ACC112 (cell line): ENCODE measurements around the gene TECR.
"Not testable (repeated sequence)": the region's sequence is repeated elsewhere in the genome, so short reads cannot be mapped to it uniquely, and the experiment has no call there.

ENCODE experiments used
- H2AFZ ChIP-seq: fragments of 200-600 bp; sonication (generic); one replicate; pipeline ENCODE4 v1.6.0; 2017; ENCODE audit warnings: antibody characterized with exemption, low read length; ENCODE audit not compliant: unreplicated experiment
- H3K27ac ChIP-seq: fragments of 200-600 bp; sonication (generic); 2 replicates; pipeline ENCODE4 v1.5.1; 2014; ENCODE audit warnings: low read depth, mild to moderate bottlenecking, antibody characterized with exemption, low read length, moderate library complexity
- H3K27me3 ChIP-seq: fragments of 200-600 bp; sonication (generic); 2 replicates; pipeline ENCODE4 v1.6.1; 2014; ENCODE audit warnings: mild to moderate bottlenecking, antibody characterized with exemption, low read length, moderate library complexity, mixed read lengths; ENCODE audit not compliant: insufficient read depth
- H3K36me3 ChIP-seq: fragments of 200-600 bp; sonication (generic); 2 replicates; pipeline ENCODE4 v1.6.1; 2016; ENCODE audit warnings: mild to moderate bottlenecking, antibody characterized with exemption, low read length, moderate library complexity, mixed read lengths; ENCODE audit not compliant: insufficient read depth
- H3K4me1 ChIP-seq: fragments of 200-600 bp; sonication (generic); one replicate; pipeline ENCODE4 v1.6.1; 2016; ENCODE audit warnings: low read length, mixed read lengths; ENCODE audit not compliant: insufficient read depth, unreplicated experiment, control insufficient read depth
- H3K4me3 ChIP-seq: fragments of 200-600 bp; sonication (generic); 2 replicates; pipeline ENCODE4 v1.5.1; 2014; ENCODE audit warnings: mild to moderate bottlenecking, low read depth, low read length
- H3K79me2 ChIP-seq: fragments of 200-600 bp; sonication (generic); one replicate; pipeline ENCODE4 v1.6.0; 2016; ENCODE audit warnings: low read length; ENCODE audit not compliant: control insufficient read depth, unreplicated experiment, insufficient read depth

Gene TECR

DNA sequence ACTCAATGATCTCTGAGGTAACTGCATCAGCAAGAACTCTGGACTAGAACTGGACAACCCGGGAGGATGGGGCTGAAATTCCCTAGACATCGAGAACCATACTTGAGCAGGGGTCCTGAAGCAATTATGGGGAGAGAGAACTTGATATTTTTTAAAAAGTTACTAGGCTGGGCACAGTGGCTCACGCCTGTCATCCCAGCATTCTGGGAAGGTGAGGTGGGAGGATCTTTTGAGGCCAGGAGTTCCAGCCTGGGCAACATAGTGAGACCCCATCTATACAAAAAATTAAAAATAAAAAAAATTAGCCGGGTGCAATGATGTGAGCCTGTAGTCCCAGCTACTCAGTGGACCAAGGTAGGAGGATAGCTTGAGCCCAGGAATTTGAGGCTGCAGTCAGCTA is 8.9 kb upstream of the TECR start:
- no peaks in the 10 kb centered on the region for H3K27me3 ChIP-seq
- peak overlapping the region; percentile 64 for H3K27ac ChIP-seq
- H3K4me3 ChIP-seq: no peak overlapping the region
- no peak overlapping the region for H2AFZ ChIP-seq
- H3K4me1 ChIP-seq: peaks cover 22% of the 10 kb centered on the region
- peaks cover 25% of the 10 kb centered on the region for H3K79me2 ChIP-seq
- peaks cover 9% of the 10 kb centered on the region; the same call in 1 of the 2 replicates for H3K36me3 ChIP-seq

DNA sequence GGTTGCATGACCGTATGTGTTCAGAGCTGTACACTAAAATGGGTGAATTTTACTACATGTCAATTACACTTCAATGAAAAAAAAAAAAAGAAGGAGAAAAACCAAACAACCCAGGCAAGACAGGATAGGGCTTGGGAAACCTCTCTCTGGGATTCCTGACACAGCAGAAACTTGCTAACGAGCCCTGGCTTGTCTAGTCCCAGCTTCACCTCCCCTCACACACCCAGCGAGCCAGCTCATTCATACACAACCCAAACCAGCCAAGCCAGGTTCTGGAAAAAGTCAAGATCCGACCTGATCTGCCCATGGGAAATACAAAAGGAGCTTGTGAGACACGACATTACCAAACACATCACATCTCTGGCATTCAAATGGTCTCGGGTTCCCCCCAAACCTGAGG is 3.7 kb upstream of the TECR start:
- H3K79me2 ChIP-seq: peaks cover 8% of the 10 kb centered on the region
- no peak overlapping the region for H3K4me3 ChIP-seq
- H2AFZ ChIP-seq: no peak overlapping the region
- H3K36me3 ChIP-seq: no peaks in the 10 kb centered on the region
- no peak overlapping the region for H3K27ac ChIP-seq
- H3K4me1 ChIP-seq: peaks cover 11% of the 10 kb centered on the region
- H3K27me3 ChIP-seq: no peaks in the 10 kb centered on the region

DNA sequence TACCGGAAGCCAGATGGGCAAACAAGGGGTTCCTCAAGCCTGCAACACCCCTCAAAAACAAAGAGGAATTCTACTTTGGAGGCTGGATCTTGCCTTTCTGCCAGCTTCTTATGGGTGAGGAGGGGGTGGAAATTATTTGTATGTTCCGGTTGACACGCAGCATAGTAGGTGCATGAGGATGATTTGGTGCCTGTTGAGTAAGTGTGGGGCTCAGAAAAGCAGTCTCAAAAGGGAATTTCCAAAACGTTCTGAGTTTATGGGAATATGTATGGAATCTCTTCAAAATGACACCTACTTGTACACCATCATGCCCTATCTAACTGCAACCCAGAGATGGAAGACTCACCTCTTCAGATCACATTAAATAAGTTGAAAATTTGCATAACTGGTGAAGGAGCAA is 3.0 kb upstream of the TECR start:
- no peak overlapping the region for H3K4me3 ChIP-seq
- H3K27me3 ChIP-seq: no peaks in the 10 kb centered on the region
- H3K79me2 ChIP-seq: peaks cover 13% of the 10 kb centered on the region
- peaks cover 12% of the 10 kb centered on the region for H3K4me1 ChIP-seq
- no peak overlapping the region for H3K27ac ChIP-seq
- no peak overlapping the region for H2AFZ ChIP-seq
- H3K36me3 ChIP-seq: no peaks in the 10 kb centered on the region

DNA sequence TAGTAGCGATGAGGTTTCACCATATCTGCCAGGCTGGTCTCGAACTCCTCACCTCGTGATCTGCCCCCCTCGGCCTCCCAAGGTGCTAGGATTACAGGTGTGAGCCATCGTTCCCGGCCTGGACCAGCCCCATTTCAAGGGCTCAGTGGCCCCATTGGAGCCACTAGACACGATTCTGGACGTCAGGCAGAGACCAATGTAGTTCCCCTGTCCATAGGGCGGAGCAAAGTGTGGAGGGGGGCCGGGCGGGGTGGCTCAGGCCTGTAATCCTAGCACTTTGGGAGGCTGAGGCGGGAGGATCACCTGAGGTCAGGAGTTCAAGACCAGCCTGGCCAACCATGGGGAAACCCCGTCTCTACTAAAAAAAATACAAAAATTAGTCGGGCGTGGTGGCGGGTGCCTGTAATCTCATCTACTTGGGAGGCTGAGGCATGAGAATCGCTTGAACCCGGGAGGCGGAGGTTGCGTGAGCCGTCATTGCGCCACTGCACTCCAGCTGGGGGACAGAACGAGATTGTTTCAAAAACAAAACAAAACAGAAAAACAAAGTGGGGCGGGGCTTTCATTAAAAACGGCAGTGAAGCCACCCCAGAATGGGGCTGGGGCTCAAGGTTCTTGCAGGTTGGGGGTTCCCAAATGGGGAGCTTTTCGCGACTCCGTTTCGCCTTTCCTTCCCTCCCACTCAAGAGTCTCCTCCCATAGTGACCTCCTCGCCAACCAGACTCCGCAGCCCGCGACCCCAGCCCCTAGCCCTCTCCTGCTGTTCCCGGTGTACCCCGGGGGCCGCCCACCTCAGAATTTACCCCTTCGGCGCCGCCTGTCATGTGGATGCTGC is 758 bp upstream of the TECR start:
- H3K27ac ChIP-seq: no peak overlapping the region
- H3K36me3 ChIP-seq: no peaks in the 10 kb centered on the region
- no peaks in the 10 kb centered on the region for H3K27me3 ChIP-seq
- H3K79me2 ChIP-seq: peaks cover 16% of the 10 kb centered on the region
- H3K4me3 ChIP-seq: peak overlapping the region; percentile 100
- peaks cover 12% of the 10 kb centered on the region for H3K4me1 ChIP-seq
- H2AFZ ChIP-seq: peak overlapping the region; percentile 93

DNA sequence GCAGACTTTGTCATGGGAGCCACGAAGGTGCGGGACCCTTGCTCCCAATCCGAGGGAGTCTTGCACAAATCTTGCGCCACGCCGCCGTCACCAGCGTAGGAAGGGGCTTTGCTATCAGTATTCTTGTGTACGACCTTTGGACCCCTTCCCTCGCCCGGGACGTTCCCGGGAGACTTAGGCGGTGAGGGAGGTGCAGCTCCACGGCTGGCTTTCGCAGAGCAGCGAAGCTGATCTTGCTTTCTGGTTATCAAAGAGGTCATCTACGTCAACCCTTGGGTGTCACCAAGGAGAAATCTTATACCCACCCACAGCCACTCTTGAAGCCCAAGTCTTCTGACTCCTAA is 583 bp downstream of the TECR start:
- peaks cover 16% of the 10 kb centered on the region for H3K79me2 ChIP-seq
- peak overlapping the region; percentile 62 for H2AFZ ChIP-seq
- H3K4me1 ChIP-seq: peaks cover 12% of the 10 kb centered on the region
- no peaks in the 10 kb centered on the region for H3K27me3 ChIP-seq
- no peak overlapping the region for H3K27ac ChIP-seq
- H3K36me3 ChIP-seq: no peaks in the 10 kb centered on the region
- peak overlapping the region; percentile 100 for H3K4me3 ChIP-seq

DNA sequence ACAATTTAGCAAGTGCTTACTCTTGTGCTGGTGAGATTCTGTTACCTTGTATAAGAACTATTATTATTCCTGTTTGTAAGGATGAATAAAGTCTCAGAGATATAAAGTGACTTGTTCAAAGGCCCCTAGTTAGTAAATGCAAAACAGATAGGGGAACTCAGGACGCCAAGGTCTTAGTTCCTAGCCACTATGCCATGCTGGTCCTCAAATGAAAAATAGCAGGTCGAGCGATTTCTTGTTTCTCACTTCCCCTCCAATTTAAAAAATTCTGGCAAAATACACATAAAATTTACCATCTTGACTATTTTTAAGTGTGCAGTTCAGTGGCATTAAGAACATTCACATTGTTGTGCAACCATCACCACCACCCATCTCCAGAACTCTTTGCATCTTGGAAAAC is 1.1 kb downstream of the TECR start:
- H3K79me2 ChIP-seq: peaks cover 16% of the 10 kb centered on the region
- no peaks in the 10 kb centered on the region for H3K27me3 ChIP-seq
- no peaks in the 10 kb centered on the region for H3K36me3 ChIP-seq
- H3K27ac ChIP-seq: no peak overlapping the region
- peaks cover 12% of the 10 kb centered on the region for H3K4me1 ChIP-seq
- peak overlapping the region; percentile 100 for H3K4me3 ChIP-seq
- no peak overlapping the region for H2AFZ ChIP-seq

DNA sequence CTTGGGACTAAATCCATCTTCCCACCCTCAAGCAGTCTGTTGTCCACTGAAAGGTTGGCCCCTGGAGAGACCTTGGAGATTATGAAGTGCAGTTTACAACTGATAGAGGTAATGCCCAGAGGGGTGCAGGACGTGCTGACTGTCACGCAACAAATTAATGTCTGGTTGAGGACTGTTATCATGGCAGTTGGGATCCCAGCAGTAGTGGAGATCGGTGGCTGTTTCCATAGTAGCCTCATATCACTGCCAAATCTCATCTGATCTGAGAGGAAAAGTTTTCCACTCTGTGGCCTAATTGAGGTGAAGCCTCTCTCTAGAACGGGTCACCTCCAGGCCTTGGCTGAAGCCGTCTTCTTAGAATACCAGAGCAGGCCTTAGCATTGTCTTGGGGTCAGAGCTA is 4.1 kb downstream of the TECR start:
- Histone ChIP-seq H3K4me1 (peaks cover 5% of the 10 kb centered on the region), H2AFZ (no peak overlapping the region), H3K79me2 (peaks cover 22% of the 10 kb centered on the region), H3K36me3 (no peaks in the 10 kb centered on the region), H3K27ac (no peak overlapping the region), H3K27me3 (no peaks in the 10 kb centered on the region), H3K4me3 (no peak overlapping the region)

DNA sequence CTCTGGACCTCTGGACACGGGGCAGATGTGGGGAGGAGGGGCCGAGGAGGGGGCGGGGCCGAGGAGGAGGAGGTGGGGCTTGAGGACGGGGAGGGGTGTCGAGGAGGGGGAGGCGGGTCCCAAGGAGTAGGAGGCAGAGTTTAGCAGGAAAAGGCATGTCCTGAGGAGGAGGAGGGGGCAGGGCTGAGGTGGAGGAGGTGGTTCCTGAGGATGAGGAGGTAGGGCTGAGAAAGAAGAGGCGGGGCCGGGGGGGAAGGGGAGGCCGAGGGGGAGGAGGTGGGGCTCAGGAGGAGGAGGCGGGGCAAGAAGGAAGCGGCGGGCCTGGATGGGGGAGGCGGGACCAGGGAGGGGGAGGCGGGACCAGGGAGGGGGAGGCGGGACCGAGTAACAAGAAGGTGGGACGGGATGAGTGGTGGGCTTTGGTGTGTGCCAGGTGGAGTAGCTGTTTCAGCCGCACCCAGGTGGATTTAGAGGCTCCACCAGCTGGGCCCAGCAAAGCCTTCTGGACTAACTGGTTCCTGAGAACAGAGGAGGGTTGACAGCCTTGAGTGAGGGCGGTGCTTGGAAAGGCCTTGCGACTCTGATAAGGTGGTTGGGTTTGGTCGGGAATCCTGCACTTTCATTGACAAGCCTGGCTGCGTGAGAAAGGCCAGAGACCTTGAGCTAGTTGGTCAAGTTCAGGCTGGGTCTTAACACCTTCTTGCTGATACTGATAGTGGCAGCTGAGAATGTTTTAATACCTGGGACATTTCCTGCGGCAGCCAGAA is 7.7 kb downstream of the TECR start:
- no peaks in the 10 kb centered on the region for H3K27me3 ChIP-seq
- H3K4me1 ChIP-seq: no peaks in the 10 kb centered on the region
- H3K79me2 ChIP-seq: peaks cover 5% of the 10 kb centered on the region
- no peak overlapping the region for H2AFZ ChIP-seq
- no peak overlapping the region for H3K27ac ChIP-seq
- no peaks in the 10 kb centered on the region for H3K36me3 ChIP-seq
- no peak overlapping the region for H3K4me3 ChIP-seq

DNA sequence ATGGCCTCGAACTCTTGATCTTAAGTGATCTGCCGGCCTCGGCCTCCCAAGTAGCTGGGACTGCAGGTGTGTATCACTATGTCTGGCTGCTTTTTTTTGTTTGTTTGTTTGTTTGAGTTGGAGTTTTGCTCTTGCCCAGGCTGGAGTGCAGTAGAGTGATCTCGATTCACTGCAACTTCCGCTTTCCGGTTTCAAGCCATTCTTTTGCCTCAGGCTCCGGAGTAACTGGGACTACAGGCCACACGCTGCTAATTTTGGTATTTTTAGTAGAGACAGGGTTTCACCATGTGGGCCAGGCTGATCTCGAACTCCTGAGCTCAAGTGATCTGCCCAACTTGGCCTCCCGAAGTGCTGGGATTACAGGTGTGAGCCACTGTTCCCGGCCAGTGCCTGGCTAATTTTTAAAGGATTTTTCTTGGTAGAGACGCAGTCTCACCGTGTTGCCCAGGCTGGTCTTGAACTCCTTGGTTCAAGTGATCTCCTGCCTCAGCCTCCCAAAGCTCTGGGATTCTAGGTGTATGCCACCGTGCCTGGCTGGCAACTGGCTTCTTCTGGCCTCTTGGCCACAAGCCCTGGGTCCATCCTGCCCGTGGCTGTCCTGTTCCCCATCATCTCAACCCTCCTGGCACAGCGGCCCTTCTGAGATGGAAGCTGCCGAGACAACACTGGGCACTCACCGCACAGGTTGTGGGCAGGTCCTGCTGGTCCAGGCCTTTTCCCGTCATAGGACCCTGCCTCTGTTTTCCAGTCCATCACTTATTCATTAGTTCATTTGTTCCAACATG is 11.5 kb downstream of the TECR start:
- Histone ChIP-seq H3K27me3 (no peaks in the 10 kb centered on the region), H3K36me3 (no peaks in the 10 kb centered on the region), H3K4me1 (no peaks in the 10 kb centered on the region), H3K27ac (no peak overlapping the region), H3K4me3 (no peak overlapping the region), H2AFZ (no peak overlapping the region), H3K79me2 (peaks cover 9% of the 10 kb centered on the region)

DNA sequence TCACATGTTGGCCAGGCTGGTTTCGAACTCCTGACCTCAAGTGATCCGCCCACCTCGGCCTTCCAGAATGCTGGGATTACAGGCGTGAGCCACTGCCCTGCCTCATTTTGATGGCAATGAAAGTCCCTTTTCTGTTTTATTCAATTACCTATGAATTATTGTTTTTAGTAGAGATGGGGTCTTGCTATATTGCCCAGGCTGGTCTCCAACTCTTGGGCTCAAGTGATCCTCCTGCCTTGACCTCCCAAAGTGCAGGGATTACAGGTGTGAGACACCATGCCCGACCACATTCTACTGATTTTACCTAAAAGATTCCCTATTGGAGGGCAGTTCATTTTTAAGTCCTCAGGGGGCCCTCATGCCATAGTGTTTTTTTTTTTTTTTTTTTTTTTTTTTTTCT is 12.6 kb downstream of the TECR start:
- H3K27ac ChIP-seq, H3K79me2 ChIP-seq: not testable (repeated sequence)

More for the DNA sequence above, 12.6 kb downstream of the TECR start:
- not testable (repeated sequence) for H3K4me3 ChIP-seq, H3K36me3 ChIP-seq, H3K27me3 ChIP-seq, H2AFZ ChIP-seq, H3K4me1 ChIP-seq
